Measurements from ENCODE around the gene SLC22A5.

The SLC22A5 gene

DNA sequence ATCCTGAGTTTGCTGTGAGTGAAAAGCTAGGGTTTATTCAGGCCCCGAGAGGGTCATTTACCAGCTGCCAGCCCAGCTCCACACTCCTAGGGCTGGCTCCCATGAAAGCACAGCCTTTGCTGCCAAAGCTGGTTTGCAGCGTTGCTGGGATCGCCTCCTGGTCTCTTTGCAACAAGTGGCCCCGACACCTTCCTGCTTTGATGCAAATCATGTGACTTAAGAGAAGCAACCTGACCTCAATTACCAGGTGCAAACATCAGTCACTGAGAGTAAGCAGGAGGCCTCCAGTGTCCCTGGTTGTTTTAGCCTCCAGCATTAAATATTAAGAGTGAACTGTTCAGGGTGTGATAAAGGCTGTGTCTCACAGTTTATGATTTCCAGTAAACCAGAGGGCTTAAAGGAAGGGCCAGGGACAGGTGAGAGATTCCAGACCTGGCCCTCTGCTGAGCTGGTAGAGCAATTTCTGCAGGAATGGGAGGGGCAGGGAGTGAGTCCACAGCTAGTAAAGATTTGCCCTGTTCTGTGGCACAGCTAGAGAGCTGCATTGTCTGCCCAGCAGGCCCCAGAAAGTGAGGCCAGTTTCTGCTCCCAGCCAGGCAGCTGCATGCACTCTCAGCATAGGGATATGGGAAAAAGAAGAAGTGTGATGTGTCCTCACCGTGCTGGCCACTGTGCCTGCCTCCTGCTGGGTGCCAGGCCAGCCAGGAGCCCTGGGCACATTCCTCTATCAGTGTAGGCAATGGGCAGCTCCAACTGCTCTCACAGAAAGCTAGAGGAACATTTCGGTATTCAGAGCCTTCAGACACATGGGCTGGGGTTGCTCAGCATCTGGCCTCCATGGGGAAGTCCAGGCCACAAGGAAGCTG, 58.0 kb downstream of the SLC22A5 start:
- TF ChIP-seq, protein P1, sequence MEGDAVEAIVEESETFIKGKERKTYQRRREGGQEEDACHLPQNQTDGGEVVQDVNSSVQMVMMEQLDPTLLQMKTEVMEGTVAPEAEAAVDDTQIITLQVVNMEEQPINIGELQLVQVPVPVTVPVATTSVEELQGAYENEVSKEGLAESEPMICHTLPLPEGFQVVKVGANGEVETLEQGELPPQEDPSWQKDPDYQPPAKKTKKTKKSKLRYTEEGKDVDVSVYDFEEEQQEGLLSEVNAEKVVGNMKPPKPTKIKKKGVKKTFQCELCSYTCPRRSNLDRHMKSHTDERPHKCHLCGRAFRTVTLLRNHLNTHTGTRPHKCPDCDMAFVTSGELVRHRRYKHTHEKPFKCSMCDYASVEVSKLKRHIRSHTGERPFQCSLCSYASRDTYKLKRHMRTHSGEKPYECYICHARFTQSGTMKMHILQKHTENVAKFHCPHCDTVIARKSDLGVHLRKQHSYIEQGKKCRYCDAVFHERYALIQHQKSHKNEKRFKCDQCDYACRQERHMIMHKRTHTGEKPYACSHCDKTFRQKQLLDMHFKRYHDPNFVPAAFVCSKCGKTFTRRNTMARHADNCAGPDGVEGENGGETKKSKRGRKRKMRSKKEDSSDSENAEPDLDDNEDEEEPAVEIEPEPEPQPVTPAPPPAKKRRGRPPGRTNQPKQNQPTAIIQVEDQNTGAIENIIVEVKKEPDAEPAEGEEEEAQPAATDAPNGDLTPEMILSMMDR (IDR thresholded peaks at IDR 0.05): no peak

DNA sequence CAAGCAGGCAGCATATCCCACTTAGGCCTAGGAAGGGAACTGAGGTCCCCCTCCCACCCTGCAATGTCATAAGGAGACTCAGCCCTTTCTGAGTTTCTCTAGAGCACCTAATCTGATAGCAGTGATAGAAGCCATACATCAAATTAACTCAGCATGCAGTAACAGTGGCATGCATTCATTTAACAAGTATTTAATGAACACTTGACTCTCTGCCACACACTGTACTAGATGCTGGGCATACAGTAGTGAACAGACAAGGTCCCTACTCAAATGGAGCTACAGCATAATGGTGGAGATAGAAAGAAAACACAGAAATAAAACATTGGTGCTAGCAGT, 58.6 kb downstream of the SLC22A5 start:
- Mint-ChIP-seq H3K27ac (no peak overlapping the region), H3K4me3 (no peak overlapping the region), H3K4me1 (peaks cover 27% of the 10 kb centered on the region), H3K36me3 (ENCODE audit: low read depth) (no peaks in the 10 kb centered on the region), H3K9me3 (no peaks in the 10 kb centered on the region), H3K27me3 (ENCODE audit: low read depth, poor library complexity) (peaks cover 9% of the 10 kb centered on the region)
- TF ChIP-seq, protein P1 (IDR thresholded peaks at IDR 0.05): no peak
- DNase-seq: no peak

More for the DNA sequence above, 58.0 kb downstream of the SLC22A5 start:
- Mint-ChIP-seq H3K27me3 (ENCODE audit: low read depth, poor library complexity) (peaks cover 9% of the 10 kb centered on the region), H3K4me1 (peaks cover 27% of the 10 kb centered on the region), H3K4me3 (no peak overlapping the region), H3K36me3 (ENCODE audit: low read depth) (no peaks in the 10 kb centered on the region), H3K9me3 (no peaks in the 10 kb centered on the region), H3K27ac (no peak overlapping the region)
- no peak for DNase-seq

DNA sequence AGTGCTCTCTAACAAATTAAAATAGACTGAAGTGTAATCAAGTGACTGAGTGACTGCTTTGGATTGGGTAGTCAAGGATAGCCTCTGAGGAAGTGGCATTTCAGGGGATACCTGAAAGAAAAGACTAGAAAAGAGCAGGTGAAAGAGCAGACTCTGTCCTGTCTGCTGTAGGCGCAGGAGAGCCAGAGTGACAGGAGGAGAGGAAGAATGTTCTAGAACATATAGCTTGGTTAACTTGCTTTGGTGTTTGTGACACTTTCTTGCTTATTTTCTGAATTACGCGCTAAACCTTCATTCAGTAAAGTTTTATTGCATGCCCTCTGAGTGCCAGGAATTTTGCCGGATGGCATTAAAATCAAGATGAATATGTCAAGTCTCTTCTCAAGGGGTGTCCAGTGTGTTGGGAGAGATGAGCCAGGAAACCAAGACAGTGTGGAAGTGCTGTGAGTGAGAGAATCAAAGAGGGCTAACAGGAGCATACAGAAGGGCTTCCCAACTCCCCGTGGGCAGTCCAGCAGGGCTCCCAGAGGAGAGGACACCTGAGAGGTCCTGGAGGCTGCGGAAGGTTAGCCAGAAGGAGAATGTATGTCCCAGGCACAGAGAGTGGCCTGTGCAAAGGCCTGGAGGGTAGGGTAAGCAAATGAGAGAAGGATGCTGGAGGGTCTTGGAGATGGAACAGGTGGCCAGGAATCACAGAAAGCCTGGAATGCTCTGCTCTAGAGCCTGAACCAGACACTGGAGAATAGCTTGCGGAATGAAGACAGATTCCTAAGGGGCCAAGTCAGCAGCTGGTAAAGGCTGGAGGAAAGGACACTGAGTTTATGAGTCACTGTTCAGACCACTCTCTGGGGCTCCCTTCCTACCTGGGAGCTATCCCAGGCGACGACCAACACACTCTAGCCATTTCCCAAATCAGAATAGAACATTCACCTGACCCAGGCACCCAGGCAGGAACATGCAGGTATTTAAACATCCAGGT, 59.3 kb downstream of the SLC22A5 start:
- TF ChIP-seq, protein P1 (IDR thresholded peaks at IDR 0.05): no peak
- Mint-ChIP-seq H3K4me3 (no peak overlapping the region), H3K36me3 (ENCODE audit: low read depth) (no peaks in the 10 kb centered on the region), H3K4me1 (peaks cover 22% of the 10 kb centered on the region), H3K9me3 (no peaks in the 10 kb centered on the region), H3K27ac (no peak overlapping the region), H3K27me3 (ENCODE audit: low read depth, poor library complexity) (peaks cover 9% of the 10 kb centered on the region)
- no peak for DNase-seq

DNA sequence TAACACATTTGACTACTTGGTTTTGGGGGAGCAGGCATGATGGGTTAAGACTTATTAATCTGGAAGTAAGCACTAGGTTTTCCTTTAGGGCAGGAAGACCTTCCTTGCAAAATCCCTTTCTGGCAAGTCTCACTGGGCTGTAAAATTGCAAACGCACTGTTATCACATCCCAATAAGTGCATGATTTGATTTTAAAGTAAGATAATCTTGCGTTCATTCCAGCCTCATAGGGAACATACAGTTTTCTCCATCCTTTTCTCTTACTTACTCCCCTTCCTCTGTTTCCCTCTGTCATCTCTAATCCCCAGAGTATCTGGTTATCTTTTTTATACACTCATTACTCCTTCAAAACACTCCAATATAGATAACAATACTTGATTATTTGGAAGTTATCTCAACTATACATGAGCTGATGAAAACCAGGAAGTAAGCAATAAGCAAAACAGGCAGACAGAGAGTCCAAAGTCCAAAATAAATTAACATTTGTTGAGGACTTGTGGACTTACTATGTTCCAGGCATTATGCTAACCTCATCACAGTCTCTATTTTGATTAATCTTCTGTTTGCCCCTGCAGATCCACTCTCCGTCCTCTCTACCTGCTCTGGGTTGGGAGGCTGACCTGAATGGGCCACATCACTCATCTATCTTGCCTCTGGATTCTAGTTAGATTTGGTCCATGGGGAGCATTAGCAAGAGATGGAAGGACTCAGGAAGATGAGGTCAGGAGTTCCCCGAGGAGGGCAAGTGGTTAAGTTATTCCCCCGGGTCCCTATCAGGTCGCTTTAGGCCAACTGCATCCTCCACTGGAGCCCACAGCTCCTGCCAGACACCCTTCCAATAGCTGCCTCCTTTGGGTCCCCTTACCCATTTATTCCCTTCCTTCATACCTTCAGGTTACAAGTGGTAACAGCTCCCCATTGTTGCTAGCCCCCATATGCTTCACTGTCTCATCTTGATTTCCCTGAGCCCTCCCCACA, 60.2 kb downstream of the SLC22A5 start:
- Mint-ChIP-seq H3K4me1 (peaks cover 30% of the 10 kb centered on the region), H3K9me3 (no peaks in the 10 kb centered on the region), H3K27me3 (ENCODE audit: low read depth, poor library complexity) (peaks cover 9% of the 10 kb centered on the region), H3K36me3 (ENCODE audit: low read depth) (no peaks in the 10 kb centered on the region), H3K4me3 (no peak overlapping the region), H3K27ac (no peak overlapping the region)
- no peak for DNase-seq
- TF ChIP-seq, protein P1 (IDR thresholded peaks at IDR 0.05): no peak

DNA sequence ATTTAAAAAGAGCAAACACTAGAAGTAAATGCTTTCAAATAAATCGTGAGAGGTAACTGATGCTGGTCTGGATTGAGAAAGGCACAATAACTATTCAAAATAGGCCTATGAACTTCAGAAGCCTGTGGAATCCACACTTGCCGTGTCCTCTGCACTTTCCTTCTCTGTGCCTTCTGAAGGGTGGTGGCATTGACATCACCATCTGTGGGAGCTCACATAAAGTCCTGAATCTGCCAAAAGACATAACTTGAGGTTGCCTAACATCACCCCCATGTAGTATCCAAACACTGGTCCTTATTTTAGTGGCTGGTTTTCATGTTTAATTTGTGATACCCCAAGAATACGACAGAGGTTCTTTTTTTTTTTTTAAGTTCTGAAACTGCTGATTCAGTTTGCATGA, 61.2 kb downstream of the SLC22A5 start:
- peaks cover 33% of the 10 kb centered on the region for H3K4me1 Mint-ChIP-seq
- H3K27ac Mint-ChIP-seq: no peak overlapping the region
- no peaks in the 10 kb centered on the region for H3K9me3 Mint-ChIP-seq
- TF ChIP-seq, protein P1 (IDR thresholded peaks at IDR 0.05): no peak
- no peaks in the 10 kb centered on the region for H3K36me3 Mint-ChIP-seq (ENCODE audit: low read depth)
- no peak for DNase-seq
- H3K27me3 Mint-ChIP-seq (ENCODE audit: low read depth, poor library complexity): peaks cover 9% of the 10 kb centered on the region
- H3K4me3 Mint-ChIP-seq: no peak overlapping the region

Measured in nephron progenitor cell (in vitro differentiated cells).